ENCODE data around the gene IMPDH2. TPM values are rescaled to one million over a fixed set of nuclear protein-coding genes. Genes with fewer than 3 reads are reported as not detected.

IMPDH2 gene
- total RNA-seq, 2 experiments from 2014 or later, result 535 to 557 TPM

DNA sequence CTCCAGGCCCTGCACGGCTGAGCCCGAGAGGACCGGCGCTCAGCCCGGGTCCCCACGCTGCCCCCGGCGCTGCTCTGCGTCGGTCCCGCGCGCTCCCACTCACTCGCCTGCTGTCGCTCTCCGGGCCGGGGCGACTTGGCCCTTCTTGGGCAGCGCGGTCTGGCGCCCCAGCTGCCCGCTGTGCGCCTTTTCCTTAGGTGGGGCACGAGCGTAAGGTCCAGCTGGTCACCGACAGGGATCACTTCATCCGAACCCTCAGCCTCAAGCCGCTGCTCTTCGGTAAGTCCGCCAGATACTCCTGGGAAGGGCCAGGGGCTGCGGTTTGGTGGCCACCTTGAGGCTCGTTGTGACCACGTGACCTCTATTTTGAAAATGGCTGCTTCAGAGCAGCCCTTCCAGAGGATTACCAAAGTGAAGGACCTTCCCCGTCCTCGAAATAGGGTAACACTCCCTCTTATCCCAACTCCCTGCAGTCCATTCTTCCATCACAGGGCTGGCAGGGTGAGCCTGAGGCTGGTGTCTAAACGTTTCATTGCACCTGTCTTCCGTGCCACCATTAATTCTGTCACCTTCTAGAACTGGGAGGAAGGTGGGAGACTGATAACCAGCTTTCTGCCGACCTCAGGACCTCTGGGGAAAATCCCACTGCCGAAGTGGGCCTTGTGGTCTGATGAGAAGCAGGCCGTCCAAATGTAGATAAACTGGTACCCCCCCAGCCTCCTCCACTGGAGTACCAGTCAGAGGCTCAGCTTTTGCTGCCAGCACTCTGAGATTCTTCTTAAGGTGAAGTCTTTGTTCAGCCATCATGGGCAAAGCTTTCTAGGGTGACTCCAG, 38.3 kb downstream of the IMPDH2 start:
- POLR2A ChIA-PET, result interaction anchor here (0.6 to 6.5 kb wide), 12 partner anchors 14 to 791 kb away, joined by 3 to 72 read pairs (median 6); partner anchors contain the start of genes DALRD3, IMPDH2, NDUFAF3 and QRICH1
- H3K36me3 Mint-ChIP-seq (ENCODE audit: low read depth), result peaks cover 22% of the 10 kb centered on the region
- no peak for ATAC-seq

GRCh38 chr3:48989796-48990635, 39.2 kb downstream of the IMPDH2 start, which contains the start of gene P4HTM:
Gene P4HTM (plus strand): TSS chr3:48990241. CDS start chr3:48990257, 16 bp downstream.
- ChIA-PET CTCF (interaction anchor here (0.6 to 6.5 kb wide), 11 partner anchors 9 to 326 kb away, joined by 3 to 78 read pairs (median 12); partner anchors contain the start of genes DALRD3, IMPDH2, NDUFAF3 and QRICH1), POLR2A (interaction anchor here (0.6 to 6.5 kb wide), 14 partner anchors 10 to 792 kb away, joined by 3 to 72 read pairs (median 6); partner anchors contain the start of genes DALRD3, IMPDH2, NDUFAF3 and QRICH1)
- intact Hi-C loops (cut with micrococcal nuclease), result loop anchor here (5.0 kb wide), 1 partner anchor 32 kb away; the partner anchor contains the start of gene NDUFAF3
- Mint-ChIP-seq H3K27ac (peak within 1 kb of the TSS; percentile 95), H3K27me3 (no peaks in the 10 kb centered on the region), H3K36me3 (ENCODE audit: low read depth) (peaks cover 22% of the 10 kb centered on the region), H3K4me1 (ENCODE audit: low read depth) (peaks cover 41% of the 10 kb centered on the region), H3K4me3 (peak within 1 kb of the TSS; percentile 92), H3K9me3 (no peaks in the 10 kb centered on the region)
- peak; percentile 11 for TF ChIP-seq CTCF (IDR thresholded peaks at IDR 0.05)
- ATAC-seq, result peak; percentile 84
- DNase-seq, result peak; percentile 92

More for the DNA sequence above, 38.3 kb downstream of the IMPDH2 start:
- no peaks in the 10 kb centered on the region for H3K27me3 Mint-ChIP-seq
- H3K4me3 Mint-ChIP-seq, result peak overlapping the region; percentile 92
- intact Hi-C loops (cut with micrococcal nuclease), result no loop called here
- peak overlapping the region; percentile 91 for H3K27ac Mint-ChIP-seq
- peak; percentile 53 for DNase-seq
- CTCF ChIA-PET, result interaction anchor here (1.1 to 6.5 kb wide), 7 partner anchors 18 to 442 kb away, joined by 3 to 78 read pairs (median 5); partner anchors contain the start of genes DALRD3, NDUFAF3 and WDR6
- peaks cover 43% of the 10 kb centered on the region for H3K4me1 Mint-ChIP-seq (ENCODE audit: low read depth)
- no peak for TF ChIP-seq CTCF (IDR thresholded peaks at IDR 0.05)
- H3K9me3 Mint-ChIP-seq, result no peaks in the 10 kb centered on the region

- no peak for TF ChIP-seq CTCF (IDR thresholded peaks at IDR 0.05)
- Mint-ChIP-seq H3K4me1 (ENCODE audit: low read depth) (peaks cover 36% of the 10 kb centered on the region), H3K27me3 (no peaks in the 10 kb centered on the region), H3K4me3 (peak overlapping the region; percentile 92), H3K36me3 (ENCODE audit: low read depth) (peaks cover 25% of the 10 kb centered on the region), H3K27ac (peak overlapping the region; percentile 95), H3K9me3 (no peaks in the 10 kb centered on the region)
- intact Hi-C loops (cut with micrococcal nuclease), result loop anchor here (5.0 kb wide), 1 partner anchor 33 kb away; the partner anchor contains the start of gene NDUFAF3
- POLR2A ChIA-PET, result interaction anchor here (0.6 to 6.5 kb wide), 15 partner anchors 11 to 350 kb away, joined by 3 to 72 read pairs (median 6); partner anchors contain the start of genes ARIH2, DALRD3, IMPDH2 and NDUFAF3
- CTCF ChIA-PET, result interaction anchor here (0.6 to 6.5 kb wide), 18 partner anchors 8 to 325 kb away, joined by 3 to 78 read pairs (median 4); partner anchors contain the start of genes ARIH2, DALRD3, IMPDH2 and NDUFAF3
- ATAC-seq (peak; percentile 3), DNase-seq (no peak)
Measured at GRCh38 chr3:48989126-48989795, 39.9 kb downstream of the IMPDH2 start.

DNA sequence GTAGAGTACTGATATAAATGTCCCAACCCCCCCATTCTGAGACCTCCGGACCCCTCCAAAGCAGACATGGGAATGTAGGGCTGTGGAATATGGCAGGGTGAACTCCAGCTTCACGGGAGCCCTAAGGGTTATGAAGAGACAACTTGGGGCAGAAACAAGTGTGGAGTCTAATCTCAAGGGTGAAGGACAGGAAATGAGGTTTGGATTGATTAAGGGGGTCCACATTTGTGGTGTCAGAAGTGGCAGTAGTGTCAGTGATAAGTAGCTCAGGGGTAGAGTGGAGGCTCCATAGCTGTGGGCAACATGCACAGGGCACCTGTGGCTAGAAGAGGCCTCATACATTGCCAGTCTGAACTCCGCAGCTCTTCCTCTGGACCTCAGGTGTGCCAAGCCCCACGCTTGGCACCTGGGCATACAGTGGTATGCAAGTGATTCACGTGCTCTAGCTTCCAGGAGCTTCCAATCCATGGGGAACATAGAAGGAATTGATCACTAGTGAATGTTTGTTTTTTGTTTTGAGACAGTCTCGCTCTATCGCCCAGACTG, 43.3 kb downstream of the IMPDH2 start:
- DNase-seq, result no peak
- H3K4me1 Mint-ChIP-seq (ENCODE audit: low read depth), result peaks cover 16% of the 10 kb centered on the region
- no peak overlapping the region for H3K4me3 Mint-ChIP-seq
- no peak overlapping the region for H3K27ac Mint-ChIP-seq
- TF ChIP-seq CTCF (IDR thresholded peaks at IDR 0.05), result no peak
- ChIA-PET POLR2A (no interaction called here), CTCF (interaction anchor here (1.3 to 6.5 kb wide), 3 partner anchors 16 to 29 kb away, joined by 3 to 78 read pairs (median 5); partner anchors contain the start of genes DALRD3 and WDR6)
- no peaks in the 10 kb centered on the region for H3K27me3 Mint-ChIP-seq
- H3K36me3 Mint-ChIP-seq (ENCODE audit: low read depth), result peaks cover 30% of the 10 kb centered on the region
- H3K9me3 Mint-ChIP-seq, result no peaks in the 10 kb centered on the region
- no peak for ATAC-seq
- intact Hi-C loops (cut with micrococcal nuclease), result loop anchor here (5.0 kb wide), 1 partner anchor 36 kb away; the partner anchor contains the start of gene NDUFAF3

Data from activated CD8-positive, alpha-beta T cell treated with anti-CD3 and anti-CD28 coated beads for 36 hours (primary cell).